KG1 (cell line): ENCODE results near the gene KRT2.

ENCODE experiments used
- DNase-seq: peaks from one replicate; lab custom pipeline; 2025; lab: John Stamatoyannopoulos, UW

KRT2 gene

DNA sequence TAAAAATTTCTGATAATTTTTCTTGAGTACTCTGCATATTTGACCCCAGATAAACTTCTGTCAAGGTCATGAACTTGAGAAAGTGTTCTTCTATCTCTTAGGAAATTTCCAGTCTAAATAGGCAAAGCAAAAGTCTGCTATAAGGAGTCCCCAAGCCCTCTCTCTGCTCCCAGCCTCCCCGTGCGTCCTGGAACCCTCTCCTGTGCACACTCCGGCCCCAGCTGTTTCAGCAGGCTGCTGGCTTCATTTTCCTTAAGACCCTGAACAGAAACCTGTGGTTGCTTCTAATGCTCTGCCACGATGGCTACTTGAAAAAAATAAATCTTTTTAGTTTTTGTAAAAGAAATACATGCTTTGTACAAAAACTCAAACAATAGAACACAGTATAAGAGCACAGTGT, 14.7 kb downstream of the KRT2 start:
- no peak for DNase-seq

DNA sequence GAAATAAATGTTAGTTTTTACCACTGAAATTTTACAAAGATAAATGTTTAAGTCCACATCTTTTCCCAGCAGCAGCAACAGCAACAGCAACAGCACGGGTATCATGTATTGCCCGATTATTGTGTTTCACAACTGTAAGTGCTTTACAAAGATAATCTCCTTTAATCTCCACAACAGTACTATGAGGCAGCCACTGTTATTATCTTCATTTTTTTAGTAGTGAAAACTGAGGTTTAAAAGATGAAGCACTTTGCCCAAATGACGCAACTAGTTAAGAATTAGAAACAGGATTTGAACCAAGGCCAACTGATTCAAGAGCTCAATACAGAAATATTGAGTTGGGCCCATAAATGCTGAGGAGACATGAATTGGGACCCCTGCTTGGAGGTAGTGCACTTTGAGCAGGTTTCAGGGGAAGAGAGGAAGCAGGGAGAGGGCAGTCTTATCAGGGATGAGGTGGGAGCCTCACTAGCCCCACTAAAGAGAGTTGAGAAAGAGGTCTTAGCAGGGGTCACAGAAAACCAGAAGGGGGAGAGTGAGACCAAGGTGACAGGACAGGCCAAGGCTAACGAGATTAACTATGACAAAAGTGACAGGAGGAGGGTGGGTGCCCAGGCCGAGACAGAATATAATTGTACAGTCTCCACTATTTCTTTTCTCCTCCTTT, 15.3 kb downstream of the KRT2 start:
- DNase-seq: no peak

DNA sequence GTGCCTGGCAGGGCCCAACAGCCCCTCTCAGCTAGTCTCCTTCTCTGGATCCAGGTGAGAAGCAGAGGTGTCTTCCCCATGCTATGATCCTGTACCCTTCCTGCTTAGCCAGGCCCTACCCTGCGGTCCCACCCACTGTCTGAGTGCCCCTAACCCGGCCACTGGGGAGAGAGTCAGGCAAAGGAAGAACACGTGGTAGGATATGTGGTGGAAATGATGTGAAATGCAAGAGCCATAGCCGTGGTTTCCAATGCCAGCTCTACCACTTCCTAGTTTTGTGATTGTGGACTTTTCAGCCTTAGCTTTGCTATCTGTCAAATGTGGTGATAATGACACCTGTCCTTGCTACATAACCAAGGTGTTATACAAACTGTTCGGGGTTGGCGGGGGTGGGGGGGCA, 15.8 kb downstream of the KRT2 start:
- DNase-seq: no peak

DNA sequence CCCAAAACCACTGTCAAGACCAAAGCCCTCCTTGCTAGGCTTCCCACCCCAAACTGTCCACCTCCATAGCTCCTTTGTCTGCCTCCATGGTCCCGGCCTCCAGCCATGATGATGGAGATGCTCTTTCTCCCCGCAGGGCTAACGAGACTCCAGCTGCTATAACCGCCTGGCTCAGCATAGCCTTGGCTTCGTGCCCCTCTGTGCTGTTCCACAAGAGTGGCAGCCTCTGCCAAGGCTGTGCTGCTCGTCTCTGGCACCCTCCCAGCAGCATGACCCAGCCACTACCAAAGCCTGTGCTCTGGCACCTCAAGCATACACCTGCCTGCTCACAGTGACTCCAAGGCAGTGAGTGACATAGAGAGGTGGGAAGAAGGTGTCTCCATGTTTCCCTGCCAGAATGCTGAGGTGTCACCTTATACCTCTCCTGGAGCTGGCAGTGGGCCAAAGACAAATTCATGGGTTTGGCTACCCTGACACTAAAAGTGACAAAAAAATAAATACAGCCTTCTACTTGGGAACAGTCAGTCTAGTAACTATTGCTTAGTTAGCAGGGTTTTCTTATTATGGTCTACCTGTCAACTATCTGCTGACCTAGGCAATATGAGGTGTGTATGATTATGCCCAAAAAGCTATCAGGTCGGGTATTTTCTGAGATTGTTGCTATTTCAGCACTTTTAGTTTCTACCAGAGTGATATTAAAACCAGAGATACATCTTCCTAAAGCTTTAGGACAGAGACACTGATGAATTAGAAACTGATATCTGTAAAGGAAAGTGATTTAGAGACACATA, 17.6 kb downstream of the KRT2 start:
- DNase-seq: no peak

DNA sequence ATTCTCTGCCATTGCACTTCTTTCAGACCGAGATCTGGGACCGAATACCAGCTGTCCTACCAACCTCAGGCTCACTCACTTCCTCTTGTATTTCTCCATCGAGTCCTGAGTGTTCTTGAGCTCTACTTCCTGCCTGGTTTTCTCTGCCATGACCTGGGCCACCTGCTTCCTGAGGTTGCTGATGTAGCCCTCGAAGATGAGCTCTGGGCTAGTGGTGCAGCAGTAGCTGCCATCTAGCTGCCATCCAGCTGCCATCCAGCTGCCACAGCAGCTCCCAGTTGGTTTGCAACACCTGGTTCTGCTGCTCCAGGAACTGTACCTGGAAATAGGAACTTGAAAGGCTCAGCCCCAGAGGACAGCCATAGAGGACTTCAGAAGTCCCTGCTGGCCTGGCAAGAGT, 18.6 kb downstream of the KRT2 start:
- no peak for DNase-seq

DNA sequence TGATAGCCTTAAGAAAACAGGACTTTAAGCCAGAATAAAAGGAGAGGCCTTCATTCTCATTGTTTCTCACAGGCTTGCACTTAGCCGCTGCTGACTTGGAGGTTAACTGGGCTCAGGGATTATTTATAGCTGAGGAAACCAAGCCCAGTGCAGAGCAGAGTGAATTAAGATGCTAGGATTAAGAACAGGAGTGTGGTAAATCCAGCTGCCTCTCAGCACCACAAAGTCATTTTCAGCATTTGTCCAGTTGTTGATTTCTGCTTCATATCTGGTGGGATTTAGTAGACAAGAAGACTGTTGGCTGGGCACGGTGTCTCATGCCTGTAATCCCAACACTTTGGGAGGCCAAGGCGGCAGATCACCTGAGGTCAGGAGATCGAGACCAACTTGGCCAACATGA, 19.4 kb downstream of the KRT2 start:
- no peak for DNase-seq

DNA sequence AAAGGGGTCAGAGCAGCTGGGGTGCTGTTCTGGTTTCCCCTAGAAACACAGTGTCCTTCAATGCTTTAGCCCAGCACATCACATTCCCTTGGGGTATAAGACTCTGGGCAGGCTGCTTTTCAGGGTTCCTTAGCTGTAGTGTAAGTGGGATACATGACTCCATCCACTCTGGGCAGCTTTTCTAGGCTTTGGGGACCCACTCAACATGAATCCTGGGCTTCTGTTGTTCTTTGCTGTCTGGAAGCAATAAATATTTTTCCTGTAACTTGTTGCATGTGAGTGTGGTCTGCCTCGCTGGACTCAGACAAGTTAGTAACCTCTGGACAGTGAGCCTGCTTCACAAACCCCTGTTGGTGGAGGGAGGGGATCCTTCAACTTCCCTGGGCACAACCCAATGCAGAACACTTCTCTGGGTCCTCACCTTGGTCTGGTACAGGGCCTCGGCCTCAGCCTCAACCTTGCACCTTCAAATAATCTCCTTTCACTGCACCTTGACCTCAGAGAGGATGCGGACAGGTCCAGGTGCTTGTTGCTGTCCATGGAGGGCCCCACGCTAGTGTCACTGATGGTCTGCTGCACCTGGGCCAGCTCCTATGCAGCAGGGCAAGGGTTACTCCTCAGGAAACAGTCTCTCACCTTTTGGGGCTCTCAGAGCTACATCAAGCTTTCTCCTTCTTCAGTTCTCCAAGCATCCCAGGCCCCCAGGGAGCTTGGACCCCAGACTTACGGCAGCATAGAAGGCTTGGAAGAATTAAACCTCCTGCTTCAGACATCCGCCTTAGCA, 20.1 kb downstream of the KRT2 start:
- DNase-seq: no peak

DNA sequence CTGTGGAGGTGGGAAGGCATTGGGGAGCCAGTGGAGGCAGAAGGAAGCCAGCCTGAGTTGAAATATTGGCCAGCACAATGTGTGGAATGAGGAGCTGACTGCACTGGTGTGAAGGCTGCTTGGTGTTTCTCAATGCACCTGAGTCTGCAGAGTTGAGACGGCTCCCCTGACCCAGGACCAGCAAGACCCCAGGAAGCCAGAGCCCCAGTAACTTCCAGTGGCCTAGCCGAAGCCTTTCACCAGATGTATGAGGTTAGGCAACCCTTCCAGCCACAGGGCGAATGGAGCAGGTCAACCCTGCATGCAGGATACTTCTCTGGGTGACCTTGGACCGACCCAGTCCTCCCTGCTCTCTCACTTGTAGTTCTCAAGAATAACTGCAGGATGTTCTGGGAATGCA, 20.7 kb downstream of the KRT2 start:
- no peak for DNase-seq

DNA sequence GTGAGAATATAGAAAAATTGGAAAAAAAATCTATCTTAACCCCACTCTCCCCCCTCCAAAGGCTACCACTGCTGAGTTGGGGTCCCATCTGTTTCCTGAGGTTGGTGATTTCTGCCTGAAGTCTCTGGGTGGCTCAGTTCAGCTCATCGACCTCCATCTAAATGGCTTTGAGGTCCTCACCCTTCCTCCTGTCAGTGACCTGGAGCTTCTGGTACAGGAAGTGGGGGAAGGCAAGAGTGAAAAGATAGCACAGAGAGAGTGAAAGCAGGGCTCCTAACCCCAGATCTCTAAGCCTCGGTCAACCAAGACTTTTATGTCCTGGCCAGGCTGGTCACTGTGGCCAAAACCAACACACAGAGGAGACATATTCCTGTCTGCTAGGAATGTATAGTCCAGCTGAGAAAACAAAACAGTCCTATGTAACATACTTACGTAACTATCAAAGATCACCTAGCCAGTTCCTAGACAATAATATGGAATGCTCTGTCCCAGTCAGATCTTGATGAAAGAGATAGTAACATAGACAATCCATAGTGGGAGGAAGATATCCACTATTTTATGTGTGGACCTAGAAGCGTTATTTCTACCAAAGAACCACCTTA, 21.3 kb downstream of the KRT2 start:
- no peak for DNase-seq

DNA sequence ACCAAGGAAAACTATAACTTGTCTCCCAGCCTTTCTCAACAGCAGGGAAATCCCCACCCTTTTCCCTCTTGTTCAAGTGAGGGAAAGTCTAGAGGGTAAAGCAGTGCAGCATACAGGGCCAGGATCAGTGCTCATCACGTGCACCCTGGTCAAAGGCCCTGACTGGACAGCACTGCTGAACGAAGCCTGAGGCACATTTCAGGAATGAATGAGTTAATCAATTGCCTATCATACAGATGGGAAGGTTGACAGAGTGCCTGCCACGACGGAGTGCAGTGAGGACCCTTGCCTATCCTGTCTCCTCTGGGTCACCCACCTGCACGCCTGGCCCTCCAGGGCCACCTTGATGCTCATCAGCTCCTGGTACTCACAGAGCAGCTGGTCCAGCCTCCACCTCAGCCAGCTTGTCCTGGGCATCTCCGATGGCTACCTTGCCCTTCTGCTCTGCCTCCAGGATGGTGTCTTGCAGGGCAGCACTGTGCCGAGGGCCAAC, 22.0 kb downstream of the KRT2 start:
- no peak for DNase-seq

DNA sequence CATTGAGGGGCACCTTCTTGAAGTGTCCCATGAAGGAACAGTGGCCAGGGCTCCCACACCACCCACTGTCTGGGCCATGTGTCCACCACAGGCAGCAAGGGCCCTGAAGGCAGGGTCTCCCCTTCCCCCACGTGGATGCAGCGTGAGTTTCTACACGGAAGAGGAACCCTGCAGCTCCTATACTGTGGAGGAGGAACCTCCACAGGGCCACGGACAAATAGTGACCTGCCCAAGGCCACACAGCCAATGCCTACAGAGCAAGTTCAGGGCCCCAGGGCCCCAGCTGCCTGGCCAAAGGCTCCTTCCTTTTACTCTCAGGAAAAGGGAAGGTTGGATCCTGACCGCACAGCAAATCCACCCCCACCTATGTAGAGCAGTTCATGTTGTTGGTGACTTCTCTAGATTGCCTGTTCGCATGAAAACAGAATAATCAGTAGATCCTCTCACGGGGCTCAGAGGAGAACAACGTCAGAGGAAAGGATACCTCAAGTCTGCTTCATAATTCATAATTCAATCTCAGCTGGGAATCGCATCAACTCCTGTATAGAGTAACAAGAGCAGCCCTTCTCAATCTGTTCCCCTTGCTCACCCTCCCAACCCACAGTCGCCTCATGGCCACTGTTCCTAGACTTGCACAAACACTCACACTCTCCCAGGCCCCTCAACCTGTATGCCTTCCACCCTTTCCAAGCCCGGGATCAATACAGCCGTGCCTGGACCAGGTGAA, 22.6 kb downstream of the KRT2 start:
- no peak for DNase-seq

DNA sequence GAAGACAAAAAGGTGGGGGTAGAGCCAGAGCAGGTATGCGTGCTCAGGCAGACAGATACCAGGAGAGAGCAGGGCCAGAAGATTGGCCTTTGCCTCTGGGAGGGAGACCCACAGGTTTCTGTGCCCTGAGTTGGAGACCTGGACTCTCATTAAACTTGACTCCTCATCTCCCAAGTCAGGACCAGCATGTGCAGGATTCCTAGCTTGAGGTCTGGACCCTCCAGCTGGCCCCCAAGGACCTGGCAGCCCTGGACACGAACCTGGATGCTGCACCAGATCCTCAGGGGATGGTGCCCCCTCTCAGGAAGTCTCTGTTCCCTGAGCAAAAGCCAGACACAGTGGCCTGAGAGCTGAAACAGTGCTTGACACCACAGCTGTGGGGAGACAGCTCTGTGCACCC, 23.2 kb downstream of the KRT2 start:
- no peak for DNase-seq

DNA sequence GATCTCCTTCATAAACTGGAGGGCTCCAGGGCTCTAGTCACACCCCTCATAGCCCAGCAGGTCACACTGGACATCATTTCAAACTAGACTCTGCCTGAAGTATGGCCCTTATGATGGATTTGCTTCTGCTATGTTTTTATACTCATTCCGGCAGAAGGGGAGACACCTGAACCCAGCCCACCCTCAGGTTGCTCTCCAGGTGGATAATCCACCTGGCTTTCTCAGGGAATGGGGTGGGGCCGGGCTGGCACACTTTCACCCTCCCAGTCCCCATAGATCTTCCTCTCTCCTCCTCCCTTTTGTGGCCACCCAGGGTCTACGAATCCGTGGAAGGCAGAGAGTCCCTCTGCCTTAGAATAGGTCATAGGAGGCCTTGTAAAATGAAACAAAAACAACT, 23.9 kb downstream of the KRT2 start:
- DNase-seq: no peak

DNA sequence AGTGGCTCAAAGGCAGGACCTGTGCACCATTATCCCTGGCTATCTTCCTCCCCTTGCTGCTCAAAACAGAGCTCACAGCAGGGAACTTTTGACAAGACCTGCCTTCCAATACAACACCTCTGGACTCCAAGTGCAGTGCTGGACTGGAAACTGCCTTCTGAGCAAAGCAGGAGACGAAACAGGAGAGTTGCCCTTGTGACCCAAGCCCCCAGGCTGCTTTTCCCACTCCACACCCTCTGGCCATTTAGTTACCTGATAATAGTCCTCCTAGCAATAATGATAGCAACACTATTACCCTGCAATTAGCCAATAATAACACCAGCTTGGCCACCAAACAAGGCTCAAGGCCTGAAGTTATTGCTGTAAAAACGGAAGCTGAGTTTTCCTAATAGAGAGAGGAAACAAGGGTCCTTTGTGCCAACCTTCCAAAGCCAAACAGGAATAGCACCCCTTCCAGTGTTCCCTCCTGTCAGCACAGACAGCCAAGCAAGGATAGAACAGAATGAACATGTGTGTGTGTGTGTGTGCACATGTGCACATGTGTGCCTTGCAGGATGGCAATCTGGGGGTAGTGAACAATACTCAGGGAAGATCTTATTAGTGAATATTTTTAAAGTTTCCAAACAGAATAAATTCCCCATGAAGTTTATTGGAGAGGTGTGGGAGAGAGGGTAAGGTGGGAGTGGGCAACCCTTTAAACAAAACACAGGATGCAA, 24.5 kb downstream of the KRT2 start:
- no peak for DNase-seq

DNA sequence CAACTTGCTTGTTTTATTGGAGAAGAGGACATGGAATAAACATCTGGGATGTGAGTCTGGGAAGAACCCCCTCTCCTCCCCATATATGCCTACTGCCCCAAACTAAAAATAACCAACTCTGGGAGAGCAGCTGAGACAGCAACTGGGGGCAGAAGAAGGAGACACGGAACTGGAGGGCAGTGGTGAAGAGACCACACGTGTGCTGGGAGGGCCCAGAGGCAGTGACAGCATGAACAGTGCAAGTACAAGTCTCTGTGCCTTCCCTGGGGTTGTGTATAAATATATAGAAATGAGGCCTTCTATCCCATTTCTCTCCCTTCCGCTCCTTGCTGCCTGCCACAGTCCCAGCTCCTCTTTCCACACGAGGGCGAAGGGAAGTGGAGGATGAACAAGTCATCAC, 29.7 kb downstream of the KRT2 start:
- DNase-seq: no peak

DNA sequence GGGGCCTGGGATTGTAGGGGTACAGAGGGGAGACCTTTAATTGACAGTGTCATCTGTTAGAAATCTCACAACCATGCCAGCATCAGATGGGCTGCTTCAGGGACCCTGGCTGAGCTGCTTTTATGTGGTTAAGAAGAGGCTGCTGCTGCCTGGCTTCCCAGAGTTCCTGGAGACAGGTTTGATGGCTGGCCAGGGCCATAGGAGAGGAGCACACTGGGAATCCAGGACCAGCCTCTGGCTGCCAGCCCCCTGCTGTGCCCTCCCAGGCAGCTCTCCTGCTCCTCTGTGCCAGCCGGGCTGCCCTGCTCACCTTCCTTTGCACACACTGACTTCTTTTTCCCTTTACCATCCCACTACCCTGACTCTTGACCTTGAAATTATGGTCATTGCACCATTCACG, 33.1 kb downstream of the KRT2 start:
- DNase-seq: no peak

DNA sequence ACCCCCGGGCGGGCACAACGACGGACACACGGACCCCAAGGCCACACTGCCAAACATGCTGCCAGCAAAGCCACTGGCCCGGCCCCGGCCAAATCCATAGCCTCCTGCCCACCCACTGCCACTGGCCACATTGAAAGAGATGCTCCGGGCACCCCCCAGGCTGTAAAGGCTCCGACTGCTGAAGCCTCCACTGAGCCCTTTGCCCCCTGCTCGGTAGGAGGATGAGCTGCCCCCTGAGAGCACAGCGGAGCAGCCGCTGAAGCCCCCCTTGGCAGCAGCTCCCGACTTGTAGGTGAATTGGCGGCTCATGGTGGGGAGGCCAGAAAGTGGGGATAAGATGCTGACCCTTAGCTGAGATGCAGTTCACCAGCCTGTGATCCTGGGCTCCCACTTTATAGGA, 33.8 kb downstream of the KRT2 start, which contains the start of gene KRT73:
Gene KRT73 (minus strand): TSS at position 344 of the 400 bp plus-strand sequence. CDS start 35 bp downstream, at position 309.
- no peak for DNase-seq

DNA sequence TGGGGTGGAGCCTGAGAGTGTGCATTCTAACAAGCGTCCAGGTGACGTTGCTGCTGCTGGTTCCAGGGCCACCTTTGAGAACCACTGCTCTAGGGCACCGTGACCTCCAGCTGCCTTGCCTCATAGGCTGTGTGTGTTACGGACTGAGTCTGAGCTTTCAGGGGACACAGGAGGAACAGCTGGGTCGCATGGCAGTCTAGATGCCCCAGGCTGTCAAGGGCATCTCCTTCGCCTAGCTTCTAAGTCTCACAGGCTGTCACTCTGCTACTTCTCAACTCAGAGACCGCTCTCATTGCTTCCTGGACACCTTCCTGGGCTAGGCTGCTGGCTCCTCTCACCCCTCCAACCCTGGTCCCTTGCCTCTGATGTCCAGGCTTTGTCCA, 34.6 kb downstream of the KRT2 start:
- no peak for DNase-seq

DNA sequence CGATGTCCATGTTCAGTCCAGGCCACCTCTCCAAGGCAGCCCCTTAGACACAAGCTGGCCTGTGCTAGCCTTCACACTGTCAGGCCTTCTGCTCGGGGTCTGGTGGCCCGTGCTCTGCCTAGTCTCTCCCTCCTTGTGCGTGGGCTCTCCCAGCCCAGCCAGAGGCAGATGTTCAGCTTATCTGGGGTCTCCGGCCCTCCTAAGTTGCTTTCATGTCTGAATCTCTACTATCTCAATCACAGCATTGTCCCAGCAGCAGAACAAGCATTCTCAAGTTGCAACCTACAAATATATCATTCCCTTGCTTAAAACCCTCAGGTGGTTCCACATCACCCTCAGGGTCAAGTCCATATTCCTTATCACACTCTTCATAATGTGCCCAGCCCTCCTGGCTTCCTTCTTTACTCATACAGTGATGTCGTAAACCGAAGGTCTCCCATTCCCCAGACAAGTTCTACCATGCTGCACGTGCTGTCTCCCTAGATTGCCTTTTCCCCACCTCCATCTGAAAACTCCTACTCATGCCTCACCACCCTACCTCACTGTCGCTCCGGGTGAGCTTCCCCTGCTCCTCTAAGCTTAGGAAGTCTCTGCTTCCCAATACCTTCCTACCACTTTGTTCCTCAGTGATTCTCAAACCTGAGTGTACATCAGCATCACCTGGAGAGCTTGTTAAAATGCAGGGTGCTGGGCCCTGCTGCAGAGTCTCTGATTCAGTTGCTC, 35.2 kb downstream of the KRT2 start:
- DNase-seq: no peak

DNA sequence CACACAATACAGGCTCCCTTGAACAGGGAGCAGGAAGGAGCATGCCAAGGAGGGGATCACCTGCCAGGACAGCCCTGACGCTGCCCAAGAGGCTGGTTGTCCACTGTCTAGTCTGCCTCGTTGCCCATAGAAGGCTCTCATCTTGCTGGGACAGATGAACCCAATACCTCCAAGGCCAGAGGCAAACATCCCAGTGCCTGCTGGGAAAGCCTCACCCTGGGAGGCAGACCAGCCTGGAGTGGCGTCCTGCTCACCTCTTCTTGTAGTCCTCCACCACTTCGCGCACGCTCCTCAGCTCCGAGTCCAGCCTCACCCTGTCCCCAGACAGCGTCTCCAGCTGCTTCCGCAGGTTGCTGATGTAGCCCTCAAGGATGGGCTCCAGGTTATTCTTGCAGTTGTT, 36.1 kb downstream of the KRT2 start:
- no peak for DNase-seq
